ENCODE measurements around the gene TULP4. TPM values are rescaled to one million over a fixed set of nuclear protein-coding genes. Genes with fewer than 3 reads are reported as not detected.
"Not testable (repeated sequence)": the region's sequence is repeated elsewhere in the genome, so short reads cannot be mapped to it uniquely, and the experiment has no call there.

Gene TULP4
- polyA plus RNA-seq, 10 donors: 13.1 to 21.9 (median 17.9) TPM

DNA sequence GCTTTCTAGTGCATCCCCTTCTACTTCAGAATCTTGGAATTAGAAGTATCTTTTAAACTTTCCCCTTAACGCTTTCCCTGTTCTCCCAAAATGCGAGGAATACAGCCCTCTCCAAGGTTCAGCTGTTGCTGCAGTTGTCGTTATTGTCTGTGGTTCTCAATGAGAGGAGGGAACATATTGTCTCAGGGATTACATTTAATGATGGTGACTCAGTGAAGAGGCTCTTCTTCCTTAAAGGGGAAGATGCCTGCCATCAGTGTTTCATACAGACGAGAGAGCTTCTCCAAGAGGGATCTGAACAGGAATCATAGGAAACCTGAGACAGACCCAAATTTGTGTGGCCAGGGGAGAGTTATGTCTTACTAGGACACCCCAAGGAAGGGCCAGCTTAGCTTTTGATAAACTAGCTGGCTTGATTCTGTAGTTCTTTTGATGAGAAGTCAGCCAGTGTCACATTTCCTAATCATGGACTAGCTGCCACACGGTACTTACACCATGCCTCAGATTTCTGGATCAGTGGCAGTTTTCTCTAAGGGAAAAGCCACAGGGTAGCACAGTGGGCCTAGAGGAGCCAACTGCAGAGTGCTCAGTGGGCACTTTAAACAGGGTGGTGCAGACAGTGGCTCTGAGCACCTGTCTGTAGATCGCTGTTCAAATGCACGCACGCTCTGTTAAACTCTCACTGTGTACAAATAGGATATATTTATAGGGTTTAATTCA lies 187.9 kb downstream of the TULP4 start:
- peak in 1 of 3 donors; percentile 15 for DNase-seq

DNA sequence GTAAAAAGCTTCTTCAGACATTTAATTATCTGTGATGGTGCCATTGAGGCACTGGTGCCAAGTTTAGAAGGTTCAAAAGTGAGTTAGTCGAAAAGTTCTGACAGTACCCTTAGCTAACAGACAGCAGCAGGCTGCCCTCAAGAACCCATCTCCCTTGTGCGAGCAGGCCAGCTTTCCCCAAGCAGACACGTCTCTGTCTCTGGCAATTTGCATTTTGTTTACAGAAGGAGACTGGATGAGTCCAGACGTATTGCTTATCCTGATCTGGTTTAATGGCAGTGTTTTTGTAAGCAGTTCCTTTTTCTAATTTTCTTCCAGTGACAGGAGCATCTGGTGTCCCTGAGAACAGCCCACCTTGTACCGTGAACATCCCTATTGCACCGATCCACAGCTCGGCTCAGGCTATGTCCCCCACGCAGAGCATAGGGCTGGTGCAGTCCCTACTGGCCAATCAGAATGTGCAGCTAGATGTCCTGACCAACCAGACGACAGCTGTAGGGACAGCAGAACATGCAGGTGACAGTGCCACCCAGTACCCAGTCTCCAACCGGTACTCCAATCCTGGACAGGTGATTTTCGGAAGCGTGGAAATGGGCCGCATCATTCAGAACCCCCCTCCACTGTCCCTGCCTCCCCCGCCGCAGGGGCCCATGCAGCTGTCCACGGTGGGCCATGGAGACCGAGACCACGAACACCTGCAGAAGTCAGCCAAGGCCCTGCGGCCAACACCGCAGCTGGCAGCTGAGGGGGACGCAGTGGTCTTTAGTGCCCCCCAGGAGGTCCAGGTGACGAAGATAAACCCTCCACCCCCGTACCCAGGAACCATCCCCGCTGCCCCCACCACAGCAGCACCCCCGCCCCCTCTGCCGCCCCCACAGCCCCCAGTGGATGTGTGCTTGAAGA lies 189.3 kb downstream of the TULP4 start:
- no peak for DNase-seq

- DNase-seq: no peak
Measured at GRCh38 chr6:158502263-158502950, 190.1 kb downstream of the TULP4 start.

DNA sequence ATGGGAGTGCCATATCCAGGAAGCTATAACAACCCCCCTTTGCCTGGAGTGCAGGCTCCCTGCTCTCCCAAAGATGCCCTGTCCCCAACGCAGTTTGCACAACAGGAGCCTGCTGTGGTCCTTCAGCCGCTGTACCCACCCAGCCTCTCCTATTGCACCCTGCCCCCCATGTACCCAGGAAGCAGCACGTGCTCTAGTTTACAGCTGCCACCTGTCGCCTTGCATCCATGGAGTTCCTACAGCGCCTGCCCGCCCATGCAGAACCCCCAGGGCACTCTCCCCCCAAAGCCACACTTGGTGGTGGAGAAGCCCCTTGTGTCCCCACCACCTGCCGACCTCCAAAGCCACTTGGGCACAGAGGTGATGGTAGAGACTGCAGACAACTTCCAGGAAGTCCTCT lies 191.0 kb downstream of the TULP4 start:
- no peak for DNase-seq

DNA sequence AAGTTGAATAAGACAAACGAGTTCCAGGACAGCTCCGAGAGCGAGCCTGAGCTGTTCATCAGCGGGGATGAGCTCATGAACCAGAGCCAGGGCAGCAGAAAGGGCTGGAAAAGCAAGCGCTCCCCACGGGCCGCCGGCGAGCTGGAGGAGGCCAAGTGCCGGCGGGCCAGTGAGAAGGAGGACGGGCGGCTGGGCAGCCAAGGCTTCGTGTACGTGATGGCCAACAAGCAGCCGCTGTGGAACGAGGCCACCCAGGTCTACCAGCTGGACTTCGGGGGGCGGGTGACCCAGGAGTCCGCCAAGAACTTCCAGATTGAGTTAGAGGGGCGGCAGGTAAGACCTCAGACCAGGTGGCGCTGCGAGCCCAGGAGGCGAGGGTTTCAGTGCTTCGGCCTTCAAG lies 191.6 kb downstream of the TULP4 start:
- DNase-seq: no peak

DNA sequence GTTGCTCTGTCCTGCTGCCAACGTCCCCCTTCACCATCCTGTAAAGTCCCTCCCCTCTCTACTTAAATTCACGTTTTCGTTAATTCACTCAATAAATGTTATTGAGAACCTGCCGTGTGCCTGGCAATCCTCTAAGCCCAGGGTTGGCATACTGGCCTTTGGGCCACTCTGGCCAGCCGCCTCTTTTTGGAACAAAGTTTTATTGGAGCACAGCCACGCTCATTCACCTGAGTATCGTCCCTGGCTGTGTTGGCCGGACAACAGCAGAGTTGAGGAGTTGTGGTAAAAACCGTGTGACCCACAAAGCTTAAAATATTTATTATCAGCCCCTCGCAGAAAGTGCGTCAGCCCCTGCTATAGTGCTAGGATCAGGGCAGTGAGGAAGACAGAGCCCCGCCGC lies 192.9 kb downstream of the TULP4 start:
- DNase-seq: no peak

DNA sequence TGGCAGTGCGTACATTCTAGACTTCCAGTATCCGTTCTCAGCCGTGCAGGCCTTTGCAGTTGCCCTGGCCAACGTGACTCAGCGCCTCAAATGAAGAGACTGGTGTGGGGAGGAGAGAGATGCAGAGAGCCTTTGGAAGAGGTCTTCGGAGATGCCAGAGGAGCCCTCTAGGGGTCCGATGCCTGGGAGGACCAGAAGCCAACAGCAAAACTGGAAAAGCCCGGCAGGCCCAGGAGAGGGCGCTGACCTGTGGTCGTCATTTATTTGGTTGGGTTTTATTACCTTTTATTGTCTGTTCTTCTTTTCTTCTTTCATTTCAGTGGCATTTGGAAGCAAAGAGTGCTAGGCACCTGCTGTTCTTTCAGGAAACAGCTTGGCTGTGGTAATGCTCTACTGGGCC lies 194.3 kb downstream of the TULP4 start:
- no peak for DNase-seq

GRCh38 chr6:158507174-158507573 lies 194.9 kb downstream of the TULP4 start:
- no peak for DNase-seq

- DNase-seq: no peak
Measured at GRCh38 chr6:158508450-158508849, 196.2 kb downstream of the TULP4 start.

- DNase-seq: no peak
Measured at GRCh38 chr6:158509465-158509864, 197.2 kb downstream of the TULP4 start.

- no peak for DNase-seq
Measured at GRCh38 chr6:158512809-158513208, 200.5 kb downstream of the TULP4 start.

GRCh38 chr6:158514176-158514575 lies 201.9 kb downstream of the TULP4 start:
- no peak for DNase-seq

- DNase-seq: no peak
Measured at GRCh38 chr6:158514991-158515390, 202.7 kb downstream of the TULP4 start.

DNA sequence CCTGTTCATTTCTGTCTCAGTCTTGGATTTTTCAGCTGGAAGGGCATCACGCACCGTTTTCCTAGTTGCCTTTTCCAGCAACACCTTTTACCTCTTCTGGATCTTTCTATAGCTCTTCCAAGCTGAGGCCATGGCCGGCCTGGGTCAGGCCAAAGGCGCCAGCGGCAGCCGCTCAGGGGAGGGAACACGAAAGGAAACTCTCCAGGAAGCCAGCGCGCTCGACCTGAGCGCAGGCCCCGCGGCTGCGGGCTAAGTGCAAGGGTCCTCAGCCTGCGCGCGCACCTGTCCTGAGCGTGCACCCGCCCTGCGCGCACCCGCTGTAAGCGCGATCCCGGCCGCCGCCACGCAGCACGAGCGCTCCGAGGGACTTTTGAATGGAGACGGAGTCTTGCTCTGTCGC lies 203.8 kb downstream of the TULP4 start:
- DNase-seq: peak in 1 of 3 donors; percentile 28

- no peak for DNase-seq
Measured at GRCh38 chr6:158517038-158517437, 204.8 kb downstream of the TULP4 start.

- no peak for DNase-seq
Measured at GRCh38 chr6:158517581-158517980, 205.3 kb downstream of the TULP4 start.

GRCh38 chr6:158518191-158519127 lies 206.2 kb downstream of the TULP4 start:
- DNase-seq: peak; percentile 33 to 72 (median 44)

GRCh38 chr6:158519300-158519699 lies 207.0 kb downstream of the TULP4 start:
- DNase-seq: no peak

DNA sequence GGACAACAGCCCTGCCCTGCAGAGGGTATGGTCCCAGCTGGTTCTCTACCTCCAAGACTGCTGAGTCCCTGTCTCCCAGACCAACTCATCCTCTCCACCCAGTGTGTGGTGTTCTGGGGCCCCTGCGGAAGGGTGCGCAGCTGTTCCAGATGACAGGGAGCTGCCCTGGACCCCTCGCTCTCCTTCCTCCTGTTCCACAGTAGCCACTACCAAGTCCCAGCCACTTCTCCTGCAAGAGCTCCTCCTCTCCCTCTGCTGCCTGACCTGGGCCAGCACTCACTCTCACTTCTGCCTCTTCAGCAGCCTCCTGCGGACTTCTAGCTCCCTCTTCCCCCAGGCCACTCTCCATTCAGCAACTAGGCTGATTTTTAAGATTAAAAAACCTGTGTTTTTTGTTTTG lies 207.5 kb downstream of the TULP4 start:
- no peak for DNase-seq

GRCh38 chr6:158520975-158521374 lies 208.7 kb downstream of the TULP4 start:
- DNase-seq: not testable (repeated sequence)

GRCh38 chr6:158521759-158522158 lies 209.5 kb downstream of the TULP4 start:
- DNase-seq: no peak
